NCI-H2107 (cell line): ENCODE results near the gene LRRN3.
"Not testable (repeated sequence)": the region's sequence is repeated elsewhere in the genome, so short reads cannot be mapped to it uniquely, and the experiment has no call there.

Experiments used
- DNase-seq: peaks from one replicate; lab custom pipeline; 2025; lab: John Stamatoyannopoulos, UW

Gene LRRN3

GRCh38 chr7:111090846-111091245, at the start of gene LRRN3:
Gene LRRN3 (plus strand): TSS chr7:111091127. CDS start chr7:111122773, 31,646 bp downstream.
- DNase-seq, result peak; percentile 49

- DNase-seq, result no peak
Measured at GRCh38 chr7:111041577-111041976, 49.4 kb upstream of the LRRN3 start.

GRCh38 chr7:111042842-111043241, 48.1 kb upstream of the LRRN3 start:
- DNase-seq, result no peak

- DNase-seq, result no peak
Measured at GRCh38 chr7:111043561-111043960, 47.4 kb upstream of the LRRN3 start.

- DNase-seq, result no peak
Measured at GRCh38 chr7:111045449-111045848, 45.5 kb upstream of the LRRN3 start.

- no peak for DNase-seq
Measured at GRCh38 chr7:111047595-111047994, 43.3 kb upstream of the LRRN3 start.

- DNase-seq, result no peak
Measured at GRCh38 chr7:111049971-111050680, 40.8 kb upstream of the LRRN3 start.

GRCh38 chr7:111050875-111051416, 40.0 kb upstream of the LRRN3 start:
- DNase-seq, result no peak

GRCh38 chr7:111051832-111052231, 39.1 kb upstream of the LRRN3 start:
- no peak for DNase-seq

- no peak for DNase-seq
Measured at GRCh38 chr7:111053035-111053434, 37.9 kb upstream of the LRRN3 start.

- DNase-seq, result no peak
Measured at GRCh38 chr7:111056371-111056770, 34.6 kb upstream of the LRRN3 start.

- DNase-seq, result no peak
Measured at GRCh38 chr7:111057066-111057465, 33.9 kb upstream of the LRRN3 start.

- no peak for DNase-seq
Measured at GRCh38 chr7:111059833-111060232, 31.1 kb upstream of the LRRN3 start.

- DNase-seq, result no peak
Measured at GRCh38 chr7:111063166-111063565, 27.8 kb upstream of the LRRN3 start.

- DNase-seq, result no peak
Measured at GRCh38 chr7:111067251-111067650, 23.7 kb upstream of the LRRN3 start.

- DNase-seq, result no peak
Measured at GRCh38 chr7:111067682-111068081, 23.2 kb upstream of the LRRN3 start.

- DNase-seq, result no peak
Measured at GRCh38 chr7:111068618-111069017, 22.3 kb upstream of the LRRN3 start.

- no peak for DNase-seq
Measured at GRCh38 chr7:111071556-111071955, 19.4 kb upstream of the LRRN3 start.

- DNase-seq, result not testable (repeated sequence)
Measured at GRCh38 chr7:111072658-111073057, 18.3 kb upstream of the LRRN3 start.

GRCh38 chr7:111074071-111074747, 16.7 kb upstream of the LRRN3 start:
- no peak for DNase-seq

- DNase-seq, result no peak
Measured at GRCh38 chr7:111074748-111075146, 16.2 kb upstream of the LRRN3 start.

- DNase-seq, result no peak
Measured at GRCh38 chr7:111075498-111075897, 15.4 kb upstream of the LRRN3 start.

- DNase-seq, result no peak
Measured at GRCh38 chr7:111076205-111076604, 14.7 kb upstream of the LRRN3 start.
